Spleen (tissue), 11 donors: ENCODE data around the gene P2RX6. TPM values are rescaled to one million over a fixed set of nuclear protein-coding genes. Genes with fewer than 3 reads are reported as not detected.
"Not testable (repeated sequence)": the region's sequence is repeated elsewhere in the genome, so short reads cannot be mapped to it uniquely, and the experiment has no call there.

Experiments
- DNase-seq: peaks from one replicate; pipeline ENCODE4 v3.0.0-alpha.2; 2020
- H3K27ac ChIP-seq, 8 donors: fragments of 200-600 bp; sonication (generic) in 7 of 8; 1 replicate in 4 of 8; 2 replicates in 4 of 8; pipeline versions ENCODE4 v1.5.0 to v1.8.0; 2016 to 2021; ENCODE audit warnings: inconsistent platforms in 4 of 8, mild to moderate bottlenecking in 4 of 8, moderate library complexity in 1 of 8
- H3K27me3 ChIP-seq, 7 donors: fragments of 200-600 bp; sonication (generic) in 6 of 7; replicated peaks in 1 of 7; 1 replicate in 4 of 7; 2 replicates in 3 of 7; pipeline versions ENCODE4 v1.5.0 to v1.8.0; 2016 to 2021; ENCODE audit warnings: inconsistent platforms in 3 of 7, mild to moderate bottlenecking in 1 of 7
- H3K36me3 ChIP-seq, 6 donors: fragments of 200-600 bp; sonication (generic) in 5 of 6; 1 replicate in 4 of 6; 2 replicates in 2 of 6; pipeline versions ENCODE4 v1.5.0 to v1.8.0; 2016 to 2021; ENCODE audit warnings: inconsistent platforms in 2 of 6
- H3K4me1 ChIP-seq, 6 donors: fragments of 200-600 bp; sonication (generic) in 5 of 6; 1 replicate in 3 of 6; 2 replicates in 3 of 6; pipeline versions ENCODE4 v1.5.0 to v1.8.0; 2016 to 2021; ENCODE audit warnings: inconsistent platforms in 3 of 6
- H3K4me3 ChIP-seq, 8 donors: fragments of 200-600 bp; sonication (generic) in 7 of 8; 1 replicate in 4 of 8; 2 replicates in 4 of 8; pipeline versions ENCODE4 v1.5.0 to v1.8.0; 2016 to 2021; ENCODE audit warnings: inconsistent platforms in 4 of 8, mild to moderate bottlenecking in 4 of 8, moderate library complexity in 2 of 8
- H3K9me3 ChIP-seq, 8 donors: fragments of 200-600 bp; sonication (generic) in 7 of 8; 1 replicate in 4 of 8; 2 replicates in 4 of 8; pipeline versions ENCODE4 v1.5.0 to v1.8.0; 2016 to 2021; ENCODE audit warnings: inconsistent platforms in 4 of 8
- POLR2A ChIP-seq, 3 donors: fragments of 450-650 bp; IDR thresholded peaks; one replicate each; pipeline ENCODE4 v1.5.1; 2017; ENCODE audit warnings: antibody characterized with exemption in 3 of 3, mild to moderate bottlenecking in 1 of 3
- POLR2AphosphoS5 ChIP-seq, 3 donors: sonication (generic); formaldehyde crosslinking; IDR thresholded peaks; one replicate each; pipeline ENCODE4 v1.5.1; 2017; ENCODE audit warnings: antibody characterized with exemption in 3 of 3
- WGBS, 5 donors: extraction: QIAGEN DNeasy Blood & Tissue Kit in 3 of 5; methylation state at CpG; one replicate each; pipeline versions ENCODE4 v1.1.5 to v1.1.7; 2013 to 2018; 5-methylcytosine and 5-hydroxymethylcytosine counted together
- intact Hi-C: fragments of 100-400 bp; cut with DNase I; formaldehyde crosslinking; loops from one replicate; pipeline ENCODE4 v1.15.0; 2023; ENCODE audit warnings: low total_unique reads
- polyA plus RNA-seq, 3 donors: library from polyadenylated mRNA; stranded (reverse); fragments of 200-250 nt; gene quantifications; one replicate each; pipeline ENCODE4 v1.2.1, GENCODE V29; 2013
- total RNA-seq, 7 donors: library from RNA; depleted of rRNA in 3 of 7; stranded (reverse); fragments of >200 nt in 3 of 7; fragmentation: NEBNext Ultra II Directional in 4 of 7; extraction: Animal tissue kit (Norgen Biotek cat#: 25700) in 4 of 7; gene quantifications; one replicate each; pipeline versions ENCODE4 v1.1.0 to v1.2.1, GENCODE V29; 2016 to 2021
- TF ChIP-seq, protein P1 (sequence below), 11 experiments: fragments of 200-600 bp in 7 of 11; fragments of 450-650 bp in 4 of 11; sonication (generic) in 4 of 11; IDR thresholded peaks in 8 of 11; conservative IDR thresholded peaks in 3 of 11; 1 replicate in 7 of 11; 2 replicates in 4 of 11; pipeline versions ENCODE4 v1.4.0 to v1.8.0; 2016 to 2021; ENCODE audit warnings: antibody characterized with exemption in 11 of 11, inconsistent platforms in 4 of 11, mild to moderate bottlenecking in 1 of 11
- donor health status: healthy with polysubstance abuse.
- donor health status: DM: no; HTN: no; CAD: no; lungs with moderate emphysema.
- donor health status: DM: no; HTN: no; CAD: no.
- donor health status: Bipolar disorder and iron deficiency.
- donor health status: healthy.
- donor health status: DM: no; HTN: no; CAD: no.
- donor health status: DM: yes; HTN: yes; CAD: no.

The P2RX6 gene
- total and polyA plus RNA-seq, 10 donors = 0.86 to 14.4 (median 4.4) TPM

DNA sequence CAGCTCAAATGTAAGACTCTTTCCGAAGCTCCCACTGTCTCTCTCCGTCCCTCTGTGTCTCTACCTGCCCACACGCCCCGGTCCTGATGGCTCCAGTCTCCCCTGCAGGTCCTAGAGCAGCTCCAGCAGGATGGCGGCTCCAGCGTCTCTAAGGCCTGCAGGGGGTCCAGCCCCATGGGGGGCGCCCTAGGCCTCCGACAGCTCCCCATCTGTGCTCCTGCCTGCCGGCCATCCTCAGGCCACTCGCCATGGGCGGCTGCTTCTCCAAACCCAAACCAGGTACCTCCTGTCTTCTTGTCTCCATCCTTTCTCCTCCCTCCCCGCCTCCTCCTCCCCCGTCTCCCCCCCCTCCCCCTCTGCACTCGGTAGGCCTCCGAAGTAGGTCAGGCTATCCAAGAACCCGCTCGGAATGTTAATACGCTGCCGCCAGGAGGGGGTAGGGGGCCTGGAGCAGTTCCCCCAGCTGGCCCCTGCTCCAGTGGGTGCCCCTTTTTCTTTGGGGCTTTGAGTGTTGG, 47.2 kb upstream of the P2RX6 start:
- peak; percentile 74 for DNase-seq

DNA sequence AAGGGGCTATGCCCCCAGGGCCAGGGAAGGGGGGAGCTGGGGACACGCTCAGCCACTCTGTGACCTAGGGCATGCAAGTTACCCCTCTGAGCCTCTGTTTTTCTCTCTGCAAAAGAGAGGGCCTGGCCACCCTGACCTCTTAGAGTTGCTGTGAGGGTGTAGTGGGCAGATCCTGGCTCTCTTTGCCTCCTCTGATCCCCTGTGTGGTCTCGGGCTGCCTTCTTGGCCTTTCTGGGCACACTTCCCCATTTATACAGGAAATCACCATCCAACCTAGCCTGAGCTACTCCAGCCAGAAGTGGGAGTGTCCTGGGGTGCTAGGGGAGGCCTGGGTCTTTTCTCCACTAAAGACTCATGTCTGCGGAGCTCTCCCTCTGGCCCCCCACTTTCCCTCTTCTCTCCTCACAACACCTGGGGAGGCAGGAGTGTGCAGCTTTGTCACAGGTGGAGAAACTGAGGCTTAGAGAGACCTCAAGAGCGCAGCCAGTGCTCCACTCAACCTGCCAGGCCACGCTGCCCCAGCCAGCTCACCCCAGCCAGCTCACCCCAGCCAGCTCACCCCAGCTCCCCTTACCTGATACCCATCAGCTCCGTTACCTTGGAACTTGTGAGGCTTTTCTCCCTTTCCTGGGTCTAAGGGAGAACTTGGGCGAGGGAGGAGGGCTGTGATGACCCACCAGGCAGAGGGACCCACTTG, 46.5 kb upstream of the P2RX6 start:
- peak; percentile 70 for DNase-seq
- intact Hi-C loops = loop anchor here (10.0 kb wide), 1 partner anchor 46 kb away; the partner anchor contains the start of gene P2RX6

More for the DNA sequence above, 47.2 kb upstream of the P2RX6 start:
- H3K9me3 ChIP-seq = no peaks in the 10 kb centered on the region
- H3K27ac ChIP-seq = peak overlapping the region in 4 of 8 donors; percentile 17 to 61 (median 52)
- intact Hi-C loops = loop anchor here (10.0 kb wide), 1 partner anchor 47 kb away; the partner anchor contains the start of gene P2RX6
- H3K36me3 ChIP-seq = no peaks in the 10 kb centered on the region
- TF ChIP-seq POLR2AphosphoS5 (IDR thresholded peaks at IDR 0.05) = no peak
- TF ChIP-seq, protein P1, sequence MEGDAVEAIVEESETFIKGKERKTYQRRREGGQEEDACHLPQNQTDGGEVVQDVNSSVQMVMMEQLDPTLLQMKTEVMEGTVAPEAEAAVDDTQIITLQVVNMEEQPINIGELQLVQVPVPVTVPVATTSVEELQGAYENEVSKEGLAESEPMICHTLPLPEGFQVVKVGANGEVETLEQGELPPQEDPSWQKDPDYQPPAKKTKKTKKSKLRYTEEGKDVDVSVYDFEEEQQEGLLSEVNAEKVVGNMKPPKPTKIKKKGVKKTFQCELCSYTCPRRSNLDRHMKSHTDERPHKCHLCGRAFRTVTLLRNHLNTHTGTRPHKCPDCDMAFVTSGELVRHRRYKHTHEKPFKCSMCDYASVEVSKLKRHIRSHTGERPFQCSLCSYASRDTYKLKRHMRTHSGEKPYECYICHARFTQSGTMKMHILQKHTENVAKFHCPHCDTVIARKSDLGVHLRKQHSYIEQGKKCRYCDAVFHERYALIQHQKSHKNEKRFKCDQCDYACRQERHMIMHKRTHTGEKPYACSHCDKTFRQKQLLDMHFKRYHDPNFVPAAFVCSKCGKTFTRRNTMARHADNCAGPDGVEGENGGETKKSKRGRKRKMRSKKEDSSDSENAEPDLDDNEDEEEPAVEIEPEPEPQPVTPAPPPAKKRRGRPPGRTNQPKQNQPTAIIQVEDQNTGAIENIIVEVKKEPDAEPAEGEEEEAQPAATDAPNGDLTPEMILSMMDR (IDR thresholded peaks at IDR 0.05 in 8 of 11, conservative IDR thresholded peaks at IDR 0.05 in 3 of 11) = no peak
- no peak for TF ChIP-seq POLR2A (IDR thresholded peaks at IDR 0.05)
- H3K27me3 ChIP-seq = peaks cover 0 to 30% (median 16%) of the 10 kb centered on the region in 7 donors
- H3K4me3 ChIP-seq = no peak overlapping the region
- peaks cover 6 to 69% (median 50%) of the 10 kb centered on the region in 6 donors for H3K4me1 ChIP-seq
- WGBS, 5 donors = 64 to 76% (median 69%) methylated on average over 18 to 19 of the region's 19 CpGs

DNA sequence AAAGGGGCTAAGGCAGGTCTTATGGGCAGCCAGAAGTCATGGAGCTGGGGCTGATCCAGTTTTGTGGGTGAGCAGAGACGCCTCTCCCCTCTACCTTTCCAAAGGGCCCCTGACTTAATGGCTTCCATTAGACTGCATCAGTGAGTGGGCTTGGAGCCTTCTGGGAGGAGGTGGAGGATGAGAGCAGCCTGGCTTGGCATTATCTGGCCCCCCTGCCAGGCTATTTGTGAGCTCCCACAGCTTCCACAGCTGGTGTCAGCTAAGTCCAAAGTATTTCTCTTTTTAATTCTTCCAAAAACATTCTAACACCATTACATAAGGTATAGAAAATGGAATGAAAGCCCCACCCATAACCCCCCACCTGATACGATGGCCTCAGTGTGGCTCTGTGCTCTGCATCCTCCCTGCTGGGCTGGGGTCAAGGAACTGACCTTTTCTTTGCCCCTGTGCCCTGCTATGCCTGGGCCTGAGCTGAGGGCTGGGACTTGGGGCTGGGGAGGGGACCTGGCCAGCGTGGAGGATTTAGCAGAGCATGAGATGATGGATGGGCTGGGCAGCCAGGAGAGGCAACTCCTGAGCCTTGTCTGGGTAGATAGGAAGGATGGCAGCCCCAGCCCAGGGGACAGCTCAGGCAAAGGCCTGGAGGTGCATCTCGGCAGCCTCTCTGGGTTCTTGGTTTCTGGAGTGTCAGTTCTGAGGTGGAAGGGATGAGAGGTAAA, 43.9 kb upstream of the P2RX6 start:
- no peaks in the 10 kb centered on the region for H3K27me3 ChIP-seq
- no peaks in the 10 kb centered on the region for H3K9me3 ChIP-seq
- no peaks in the 10 kb centered on the region for H3K36me3 ChIP-seq
- peak; percentile 50 for DNase-seq
- H3K4me1 ChIP-seq = peaks cover 0 to 57% (median 35%) of the 10 kb centered on the region in 6 donors
- 67 to 83% (median 83%) methylated on average over 3 to 4 of the region's 4 CpGs for WGBS, 5 donors
- H3K4me3 ChIP-seq = no peak overlapping the region
- intact Hi-C loops = no loop called here
- peak overlapping the region in 2 of 8 donors; percentile 47 to 61 for H3K27ac ChIP-seq
- TF ChIP-seq, protein P1 (IDR thresholded peaks at IDR 0.05 in 8 of 11, conservative IDR thresholded peaks at IDR 0.05 in 3 of 11) = no peak
- no peak for TF ChIP-seq POLR2AphosphoS5 (IDR thresholded peaks at IDR 0.05)
- no peak for TF ChIP-seq POLR2A (IDR thresholded peaks at IDR 0.05)

More for the DNA sequence above, 46.5 kb upstream of the P2RX6 start:
- H3K36me3 ChIP-seq = no peaks in the 10 kb centered on the region
- peak overlapping the region in 4 of 8 donors; percentile 17 to 61 (median 52) for H3K27ac ChIP-seq
- H3K9me3 ChIP-seq = no peaks in the 10 kb centered on the region
- peaks cover 6 to 76% (median 53%) of the 10 kb centered on the region in 6 donors for H3K4me1 ChIP-seq
- peaks cover 0 to 25% (median 16%) of the 10 kb centered on the region in 7 donors for H3K27me3 ChIP-seq
- WGBS, 5 donors = 66 to 78% (median 70%) methylated on average over 6 to 7 of the region's 7 CpGs
- TF ChIP-seq POLR2A (IDR thresholded peaks at IDR 0.05) (no peak), POLR2AphosphoS5 (IDR thresholded peaks at IDR 0.05) (no peak)
- TF ChIP-seq, protein P1 (IDR thresholded peaks at IDR 0.05 in 8 of 11, conservative IDR thresholded peaks at IDR 0.05 in 3 of 11) = no peak
- H3K4me3 ChIP-seq = no peak overlapping the region

GRCh38 chr22:20972014-20972694, 42.8 kb upstream of the P2RX6 start:
- DNase-seq = peak; percentile 54

More at GRCh38 chr22:20972014-20972694, 42.8 kb upstream of the P2RX6 start:
- intact Hi-C loops, H3K27me3 ChIP-seq, H3K9me3 ChIP-seq, H3K36me3 ChIP-seq, H3K4me3 ChIP-seq: not testable (repeated sequence)
- WGBS, 5 donors = 55 to 74% (median 69%) methylated on average over 11 of the region's 11 CpGs
- peaks cover 0 to 47% (median 31%) of the 10 kb centered on the region in 6 donors for H3K4me1 ChIP-seq
- peak overlapping the region in 6 of 8 donors; percentile 12 to 64 (median 44) for H3K27ac ChIP-seq
